ENCODE measurements around the gene WSB1.
"Not testable (repeated sequence)": the region's sequence is repeated elsewhere in the genome, so short reads cannot be mapped to it uniquely, and the experiment has no call there.

The WSB1 gene

DNA sequence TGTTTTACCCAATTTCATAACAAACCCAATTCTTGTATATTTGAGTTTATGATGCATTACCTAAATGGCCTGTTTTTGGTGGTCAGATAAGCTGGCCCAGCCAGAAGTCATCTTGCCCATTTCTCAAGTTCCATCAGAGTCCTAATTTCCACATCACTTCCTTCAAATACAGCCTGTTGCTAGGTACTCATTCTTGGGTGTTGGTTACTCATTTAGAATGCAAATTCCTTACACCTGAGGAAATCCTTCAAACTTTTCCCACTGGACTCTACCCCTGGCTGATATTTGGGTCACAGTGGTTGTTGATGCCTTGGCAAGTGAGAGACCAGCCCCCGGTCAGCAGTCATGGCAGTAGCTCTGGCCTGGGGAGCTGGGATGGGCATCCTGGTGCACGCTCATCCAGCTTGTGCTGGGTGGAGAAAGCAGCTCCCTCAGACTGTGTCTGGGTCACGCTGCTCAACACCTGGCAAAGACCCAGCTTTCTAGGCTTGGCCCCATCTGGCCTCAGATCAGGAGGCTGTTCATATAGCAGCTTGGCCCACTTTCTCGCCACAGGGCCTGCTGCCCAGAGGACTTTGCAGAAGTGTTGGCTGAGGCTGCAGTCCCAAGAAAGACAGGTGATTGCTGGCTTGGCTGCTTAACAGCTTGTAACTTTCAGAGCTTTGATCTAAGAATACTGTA lies 25.8 kb downstream of the WSB1 start:
- no peak for DNase-seq

DNA sequence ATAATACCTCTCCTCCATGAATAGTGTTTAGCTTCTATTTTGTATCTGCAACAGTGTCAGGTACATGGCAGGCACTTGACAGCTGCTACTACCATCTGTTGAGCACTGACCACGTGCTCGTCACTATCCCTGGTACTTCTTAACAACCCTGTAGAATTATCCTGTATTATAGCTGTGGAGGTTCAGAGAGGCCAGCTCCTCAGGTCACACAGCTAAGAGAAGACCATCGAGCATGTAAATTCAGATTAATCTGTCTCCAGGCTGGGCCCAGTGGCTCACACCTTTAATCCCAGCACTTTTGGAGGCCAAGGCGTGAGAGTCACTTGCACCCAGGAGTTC lies 26.3 kb downstream of the WSB1 start:
- no peak for DNase-seq

DNA sequence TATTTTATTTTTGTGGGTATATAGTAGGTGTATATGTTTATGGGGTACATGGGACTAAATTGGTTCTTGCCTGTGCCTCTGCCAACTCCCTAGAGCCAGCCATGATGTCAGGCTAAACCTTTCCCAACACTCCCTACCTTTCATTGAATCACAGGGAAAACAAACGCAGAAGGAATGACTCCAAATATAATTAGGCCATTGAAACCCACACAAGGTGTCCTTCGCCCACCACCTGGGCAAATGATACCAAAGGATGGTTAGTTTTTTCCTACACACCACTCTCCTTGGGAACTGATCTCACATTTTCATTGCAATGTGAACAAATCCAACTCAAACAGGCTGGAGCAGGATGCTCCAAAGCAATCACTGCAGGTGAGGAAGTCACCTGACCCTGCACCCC lies 27.5 kb downstream of the WSB1 start:
- DNase-seq: no peak

DNA sequence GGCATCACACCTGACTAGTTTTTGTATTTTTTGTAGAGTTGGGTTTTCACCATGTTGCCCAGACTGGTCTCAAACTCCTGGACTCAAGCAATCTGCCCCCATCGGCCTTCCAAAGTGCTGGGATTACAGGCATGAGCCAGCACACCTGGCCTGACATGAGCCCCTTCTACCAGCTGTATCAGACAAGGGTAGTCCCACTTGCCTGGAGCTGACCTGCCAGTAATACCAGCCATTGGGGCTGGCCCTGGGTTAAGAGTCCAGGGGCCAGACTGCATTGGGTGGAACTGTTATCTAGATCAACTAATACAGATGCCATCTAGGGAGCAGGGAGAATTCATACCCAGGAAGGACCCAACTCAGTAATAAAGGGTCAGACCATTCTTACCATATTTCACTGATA lies 28.1 kb downstream of the WSB1 start:
- DNase-seq: no peak

DNA sequence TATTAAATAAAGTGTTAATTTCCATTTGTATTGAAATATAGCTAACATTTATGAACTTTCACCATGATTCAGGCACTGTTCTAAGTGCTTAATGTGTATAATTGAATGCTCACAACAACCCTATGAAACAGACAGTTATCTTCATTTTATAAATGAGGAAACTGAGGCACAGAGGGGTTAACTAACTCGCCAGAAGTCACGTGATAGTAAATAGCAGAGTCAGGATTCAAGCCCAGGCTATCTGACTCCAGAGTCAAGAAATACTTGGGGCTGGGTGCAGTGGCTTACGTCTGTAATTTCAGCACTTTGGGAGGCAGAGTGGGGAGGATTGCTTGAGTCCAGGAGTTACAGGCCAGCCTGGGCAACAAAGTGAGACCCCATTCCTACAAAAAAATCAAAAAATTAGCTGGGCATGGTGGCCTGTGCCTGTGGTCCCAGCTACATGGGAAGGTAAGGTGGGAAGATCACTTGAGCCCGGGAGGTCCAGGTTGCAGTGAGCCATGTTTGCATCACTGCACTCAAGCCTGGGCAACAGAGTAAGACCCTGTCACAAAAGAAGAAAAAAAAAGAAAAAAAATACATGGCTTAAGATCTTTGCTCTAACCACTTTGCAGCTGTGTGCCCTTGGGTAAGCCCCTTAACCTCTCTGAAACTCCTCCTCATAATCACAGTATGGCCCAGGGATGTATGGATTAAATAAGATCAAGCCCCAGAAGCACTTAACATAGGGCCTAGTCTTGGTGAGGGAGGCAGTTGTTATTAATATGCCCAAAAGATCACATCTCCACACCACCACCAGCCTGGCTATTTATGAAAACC lies 29.0 kb downstream of the WSB1 start:
- no peak for DNase-seq

DNA sequence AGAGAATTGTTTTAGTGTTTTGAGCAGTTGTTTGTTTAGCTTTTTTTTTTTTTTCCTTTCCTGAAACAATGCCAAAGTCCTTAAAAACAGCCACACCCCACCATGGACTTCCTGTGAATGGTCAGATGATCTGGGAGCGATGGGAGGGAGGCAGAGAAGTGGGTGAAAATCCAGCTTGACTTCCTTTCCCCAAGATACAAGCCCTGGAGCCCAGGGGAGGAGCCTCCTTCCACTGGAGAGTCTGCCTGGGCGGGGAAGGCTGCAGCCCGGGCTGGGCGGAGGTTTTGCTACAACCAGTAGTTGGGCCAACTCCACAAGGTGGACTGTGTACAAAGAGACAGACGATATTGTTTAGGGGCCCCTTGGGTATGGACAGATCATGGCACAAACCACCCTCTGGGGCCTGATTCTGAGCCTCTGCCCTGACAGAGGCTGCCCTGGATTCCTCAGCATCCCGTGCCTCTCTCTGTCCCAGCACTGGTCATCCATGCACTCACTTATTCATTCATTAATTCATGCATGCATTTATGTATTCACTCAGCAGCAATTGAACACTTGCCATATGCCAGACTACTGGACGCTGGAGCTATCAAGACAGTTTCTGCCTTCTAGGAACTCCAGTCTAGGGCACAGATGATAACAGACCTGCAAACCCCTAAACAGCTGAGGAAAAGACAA lies 29.8 kb downstream of the WSB1 start:
- DNase-seq: no peak

DNA sequence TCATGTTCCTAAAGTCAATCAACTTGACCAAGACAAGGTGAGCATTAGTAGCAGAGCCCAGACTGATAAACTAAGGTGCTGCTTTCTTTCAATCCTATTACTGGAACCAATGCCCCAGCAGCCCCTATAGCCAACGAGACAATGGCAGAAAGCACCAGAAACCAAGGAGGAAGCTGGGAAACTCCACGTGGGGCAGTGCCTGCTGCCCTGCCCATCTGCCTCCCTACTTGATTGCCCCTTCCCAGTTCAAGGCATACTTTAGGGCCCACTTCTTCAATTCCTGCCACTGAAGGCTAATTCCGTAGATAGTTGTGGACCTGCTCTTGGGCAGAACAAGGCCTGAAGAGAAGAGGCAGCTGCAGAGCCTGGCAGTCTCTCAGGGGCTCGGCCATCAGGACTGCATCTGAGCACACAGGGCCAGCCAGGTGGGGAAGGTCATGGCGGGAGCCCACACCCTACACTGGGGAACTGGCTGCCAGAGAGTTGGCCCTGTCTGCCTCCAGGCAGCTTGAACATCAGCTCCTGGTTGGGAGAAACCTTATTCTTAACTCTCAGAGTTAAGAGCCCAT lies 30.9 kb downstream of the WSB1 start:
- DNase-seq: no peak

DNA sequence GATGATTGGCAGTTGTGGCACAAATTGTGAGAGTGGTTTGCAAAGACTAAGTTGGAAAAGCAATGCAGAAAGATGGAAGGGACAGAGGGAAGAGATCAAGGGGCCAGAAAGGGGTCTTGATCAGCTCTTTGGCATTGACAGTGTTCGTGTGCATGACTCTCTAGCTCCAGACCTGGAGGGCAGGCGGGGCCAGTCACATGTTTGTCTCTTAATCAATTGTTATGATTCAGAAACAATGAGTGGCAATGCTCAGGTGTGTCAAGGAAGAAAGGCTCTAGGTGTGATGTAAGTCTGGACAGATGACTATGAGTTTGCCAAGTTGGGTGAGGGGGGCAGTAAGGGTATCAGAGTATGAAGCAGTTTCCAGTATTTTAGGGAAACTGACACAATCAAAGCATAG lies 32.1 kb downstream of the WSB1 start:
- no peak for DNase-seq

DNA sequence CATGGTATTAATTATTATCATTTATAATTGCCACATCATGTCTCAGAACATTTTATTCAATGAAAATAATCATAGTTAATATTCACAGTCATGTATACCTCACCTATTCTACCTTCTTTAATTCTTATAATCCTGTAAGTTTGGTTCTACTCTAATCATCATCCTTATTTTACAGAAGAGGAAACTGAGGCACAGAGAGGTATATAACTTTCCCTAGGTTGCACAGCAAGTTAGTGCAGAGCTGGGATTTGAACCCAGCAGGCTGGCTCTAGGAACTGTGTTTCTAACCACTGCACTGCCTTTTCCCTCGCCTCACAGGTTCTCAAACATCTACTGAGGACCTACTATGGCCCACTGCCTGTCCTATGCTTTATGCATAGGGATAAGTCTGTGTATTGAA lies 32.7 kb downstream of the WSB1 start:
- DNase-seq: no peak

DNA sequence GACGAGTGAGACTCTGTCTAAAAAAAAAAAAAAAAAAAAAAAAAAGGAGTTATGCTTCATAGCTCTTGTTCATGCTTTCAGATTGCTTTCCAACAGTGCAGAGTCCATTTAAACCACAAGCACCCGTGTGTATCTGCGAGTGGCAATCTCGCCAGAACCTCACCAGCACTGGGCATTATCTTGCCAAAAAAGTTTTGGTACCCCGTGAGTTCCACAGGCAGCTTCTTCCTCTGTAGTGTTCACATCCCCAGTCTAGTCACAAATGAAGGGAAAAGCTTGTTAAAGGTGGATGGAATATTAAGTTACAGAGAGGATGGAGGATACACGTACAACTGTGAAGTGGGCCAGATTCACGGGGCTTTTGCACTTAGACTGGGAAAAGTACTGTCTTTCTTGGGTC lies 33.5 kb downstream of the WSB1 start:
- DNase-seq: no peak

DNA sequence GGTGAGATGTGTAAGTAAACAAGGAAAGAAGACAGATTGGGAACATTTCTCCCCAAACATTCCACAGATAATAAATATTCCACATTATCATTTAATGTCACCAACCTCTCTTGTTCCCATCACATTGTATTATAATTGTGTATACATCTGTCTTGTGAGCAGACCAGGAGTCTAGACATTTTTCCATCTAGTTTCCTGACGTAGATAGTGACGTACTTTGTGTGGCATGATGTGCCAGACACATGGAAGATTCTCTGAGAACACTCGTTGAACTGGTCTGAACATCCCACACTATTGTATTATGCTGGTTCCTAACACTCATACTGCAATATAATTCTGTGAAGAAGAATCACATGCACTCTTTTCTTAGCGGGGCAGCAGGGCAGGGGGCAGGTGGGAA lies 34.0 kb downstream of the WSB1 start:
- no peak for DNase-seq

DNA sequence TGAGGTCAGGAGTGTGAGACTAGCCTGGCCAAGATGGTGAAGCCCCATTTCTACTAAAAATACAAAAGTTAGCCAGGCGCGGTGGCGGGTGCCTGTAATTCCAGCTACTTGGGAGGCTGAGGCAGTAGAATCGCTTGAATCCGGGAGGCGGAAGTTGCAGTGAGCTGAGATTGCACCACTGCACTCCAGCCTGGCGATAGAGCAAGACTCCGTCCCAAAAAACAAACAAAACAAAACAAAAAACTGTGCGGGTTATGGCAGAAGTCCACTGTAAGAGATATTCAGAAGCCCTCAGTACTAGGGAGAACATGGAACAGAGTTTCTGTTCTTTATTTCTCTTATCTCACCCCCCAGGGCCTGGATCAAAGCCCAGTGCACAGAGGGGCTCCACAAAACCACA lies 34.8 kb downstream of the WSB1 start:
- not testable (repeated sequence) for DNase-seq

DNA sequence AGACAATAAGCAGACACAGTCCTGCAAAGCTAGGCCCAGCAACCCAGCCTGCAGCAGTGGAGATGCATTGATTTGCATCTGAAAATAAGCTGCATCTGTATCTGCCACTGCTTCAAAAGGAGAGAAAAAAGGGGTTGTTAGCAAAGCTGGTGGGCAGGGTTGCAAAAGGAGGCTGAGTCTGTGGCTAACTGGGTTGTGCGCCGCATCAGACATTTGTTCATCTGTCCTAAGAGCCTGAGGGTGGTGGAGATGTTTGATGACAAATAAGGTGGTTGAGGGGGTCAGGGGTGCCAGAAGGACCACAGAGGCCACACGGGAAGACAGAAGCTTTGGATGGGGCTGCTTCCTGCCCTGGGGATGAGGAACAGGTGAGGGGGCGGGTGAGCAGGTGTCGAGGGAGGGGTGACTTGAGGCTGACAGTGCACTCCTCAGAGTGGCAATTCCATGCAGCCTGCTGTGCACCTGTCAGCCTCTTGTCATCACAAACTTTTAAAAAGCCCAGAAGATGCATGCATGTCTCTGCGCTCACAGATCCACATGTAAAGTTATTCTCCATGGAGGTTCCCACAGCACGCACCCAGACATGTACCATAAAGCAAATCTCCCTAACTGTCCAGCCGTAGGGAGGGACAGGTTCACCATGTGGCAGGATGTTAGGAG lies 35.4 kb downstream of the WSB1 start:
- no peak for DNase-seq

DNA sequence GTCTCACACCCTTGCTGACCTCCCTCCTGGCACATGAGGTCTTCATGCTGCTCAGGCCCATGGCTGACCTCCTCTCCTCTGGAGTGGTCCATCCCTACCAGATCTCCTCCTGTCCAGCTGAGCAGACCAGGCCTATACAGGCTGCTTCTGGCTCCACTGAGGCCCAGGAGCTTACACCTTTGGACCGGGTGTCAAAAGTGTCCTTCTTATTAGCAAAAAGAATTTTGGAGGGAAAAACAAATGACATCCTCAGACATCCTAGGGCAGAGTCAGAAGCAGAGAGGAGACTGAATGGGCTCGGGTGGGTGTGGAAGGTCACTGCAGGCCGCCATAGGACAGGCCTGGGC lies 38.1 kb downstream of the WSB1 start:
- DNase-seq: no peak

DNA sequence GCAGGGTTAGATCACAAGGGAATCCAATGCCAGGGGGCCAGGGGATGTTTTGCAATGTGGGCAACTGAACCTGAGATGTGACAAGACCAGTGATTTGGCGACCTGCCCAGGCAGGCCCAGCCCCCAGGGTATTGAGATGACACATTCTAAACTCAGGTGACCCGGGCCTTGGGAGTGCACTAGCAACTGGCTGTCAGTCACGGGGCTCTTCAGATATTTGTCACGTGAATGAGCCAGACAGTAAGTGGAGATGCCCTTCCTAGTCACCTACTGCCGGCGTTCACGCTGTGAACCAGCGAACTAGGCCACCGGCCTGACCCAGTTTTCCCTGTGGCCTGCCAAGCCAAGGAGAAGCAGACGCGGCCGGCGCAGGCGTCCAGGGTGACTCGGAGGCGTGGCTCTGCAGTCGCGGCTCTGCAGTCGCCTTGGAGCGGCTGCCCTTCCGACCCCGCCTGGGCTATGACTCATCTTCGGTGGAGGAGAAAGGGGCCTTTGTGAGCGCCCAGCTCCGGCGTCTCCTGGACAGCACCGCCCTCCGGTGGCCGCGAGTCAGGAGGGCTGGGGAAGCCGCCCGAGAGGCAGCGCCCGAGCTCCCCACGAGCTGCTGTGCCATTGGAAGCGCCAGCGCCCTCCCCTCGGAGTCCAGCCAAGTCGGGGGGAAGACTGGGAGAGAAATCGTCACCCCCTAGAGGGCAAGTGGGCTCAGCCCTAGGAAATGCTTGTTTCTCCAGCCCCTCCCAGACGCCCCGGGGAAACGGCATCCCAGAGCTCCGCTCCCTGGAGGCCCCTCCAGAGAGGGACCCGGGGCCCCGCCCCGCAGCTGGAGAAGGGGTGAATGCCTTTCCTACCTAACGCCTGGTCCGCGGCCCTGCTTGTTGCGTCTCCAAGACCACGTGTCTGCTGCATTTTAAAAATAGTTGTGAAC lies 38.8 kb downstream of the WSB1 start:
- peak; percentile 87 for DNase-seq

DNA sequence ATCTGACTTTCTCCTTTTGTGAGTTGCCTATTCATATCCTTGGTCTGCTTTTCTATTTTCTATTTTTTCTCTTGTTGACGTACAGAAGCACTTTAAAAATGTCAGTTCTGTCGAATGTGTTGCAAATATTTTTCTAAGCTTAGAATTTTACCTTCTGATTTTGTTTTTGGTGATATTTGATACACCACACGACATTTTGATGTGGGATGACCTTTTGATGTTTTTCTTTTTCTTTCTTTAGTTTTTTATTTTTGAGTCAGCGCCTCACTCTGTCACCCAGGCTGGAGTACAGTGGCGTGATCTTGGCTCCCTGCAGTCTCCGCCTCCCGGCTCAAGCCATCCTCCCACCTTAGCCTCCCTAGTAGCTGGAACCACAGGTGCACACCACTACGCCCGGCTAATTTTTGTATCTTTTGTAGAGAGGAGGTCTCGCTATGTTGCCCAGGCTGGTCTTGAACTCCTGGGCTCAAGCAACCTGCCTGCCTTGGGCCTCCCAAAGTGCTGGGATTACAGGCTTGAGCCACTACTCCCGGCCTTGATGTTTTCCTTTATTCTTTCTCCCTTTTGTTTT lies 39.6 kb downstream of the WSB1 start:
- DNase-seq: no peak

DNA sequence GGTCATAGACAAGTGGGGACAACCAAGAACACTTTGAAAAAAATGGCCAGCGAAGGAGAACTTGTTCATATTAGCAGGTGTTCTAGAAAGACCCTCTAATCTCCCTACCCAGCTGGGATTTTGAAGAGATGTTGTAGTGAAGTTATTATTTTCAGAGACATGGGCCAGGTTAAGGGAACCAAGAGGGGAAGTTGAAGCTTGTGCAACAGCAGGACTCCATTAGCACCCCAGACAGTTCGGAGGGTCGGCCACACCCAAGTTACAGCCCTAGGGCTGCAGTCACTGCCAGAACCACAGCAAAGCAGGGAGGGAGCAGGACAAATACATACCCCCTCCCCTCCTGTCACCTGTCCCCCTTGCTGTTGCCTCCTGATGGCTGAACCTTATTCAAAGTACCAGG lies 42.3 kb downstream of the WSB1 start:
- DNase-seq: no peak

DNA sequence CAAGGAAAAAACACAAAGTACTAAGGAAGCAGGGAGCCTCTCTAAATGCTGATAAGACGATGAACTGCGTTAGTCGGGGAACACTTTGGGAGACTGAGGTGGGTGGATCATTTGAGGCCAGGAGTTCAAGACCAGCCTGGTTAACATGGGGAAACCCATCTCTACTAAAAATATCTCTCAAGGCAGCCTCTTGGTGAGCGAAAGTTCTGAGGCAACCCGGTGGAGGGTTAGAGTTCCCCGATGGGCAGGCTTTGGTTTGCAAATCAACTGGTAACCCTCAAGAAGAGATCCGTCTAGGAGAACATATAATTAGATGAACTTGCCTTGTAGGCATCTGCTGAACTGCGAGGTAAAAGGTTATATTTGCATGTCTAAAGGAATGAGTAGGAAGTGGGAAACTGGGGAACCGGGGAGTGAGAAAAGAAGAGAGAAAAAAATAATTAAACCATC lies 44.6 kb downstream of the WSB1 start:
- DNase-seq: no peak

DNA sequence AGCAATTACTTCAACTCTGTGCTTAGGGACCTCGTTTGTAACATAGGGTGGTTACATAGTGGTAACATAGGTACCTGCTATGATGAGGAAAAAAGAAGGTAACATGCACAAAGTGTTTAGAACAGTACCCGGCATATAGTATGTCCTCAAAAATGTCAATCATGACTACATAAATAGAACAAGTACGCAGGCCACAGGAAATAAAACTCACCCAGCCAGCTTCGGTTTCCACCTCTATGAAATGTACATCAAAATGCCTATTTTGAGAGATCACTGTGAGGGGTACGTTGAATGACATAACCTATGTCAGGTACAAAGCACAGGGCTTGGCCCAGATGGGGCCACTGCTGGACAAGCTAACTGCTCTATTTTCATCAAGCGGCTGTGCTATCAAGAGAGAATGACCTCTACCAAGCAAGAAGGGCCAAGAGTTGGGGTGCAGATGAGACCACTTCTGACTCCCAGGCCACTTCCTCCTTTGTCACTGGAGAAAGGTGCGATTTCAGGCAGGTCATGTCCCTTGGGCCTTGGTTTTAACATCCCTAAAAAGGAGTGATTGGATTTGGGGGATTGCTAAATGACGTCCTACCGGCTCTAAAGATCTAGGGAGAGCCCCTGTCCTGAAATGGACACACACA lies 45.4 kb downstream of the WSB1 start:
- DNase-seq: no peak

DNA sequence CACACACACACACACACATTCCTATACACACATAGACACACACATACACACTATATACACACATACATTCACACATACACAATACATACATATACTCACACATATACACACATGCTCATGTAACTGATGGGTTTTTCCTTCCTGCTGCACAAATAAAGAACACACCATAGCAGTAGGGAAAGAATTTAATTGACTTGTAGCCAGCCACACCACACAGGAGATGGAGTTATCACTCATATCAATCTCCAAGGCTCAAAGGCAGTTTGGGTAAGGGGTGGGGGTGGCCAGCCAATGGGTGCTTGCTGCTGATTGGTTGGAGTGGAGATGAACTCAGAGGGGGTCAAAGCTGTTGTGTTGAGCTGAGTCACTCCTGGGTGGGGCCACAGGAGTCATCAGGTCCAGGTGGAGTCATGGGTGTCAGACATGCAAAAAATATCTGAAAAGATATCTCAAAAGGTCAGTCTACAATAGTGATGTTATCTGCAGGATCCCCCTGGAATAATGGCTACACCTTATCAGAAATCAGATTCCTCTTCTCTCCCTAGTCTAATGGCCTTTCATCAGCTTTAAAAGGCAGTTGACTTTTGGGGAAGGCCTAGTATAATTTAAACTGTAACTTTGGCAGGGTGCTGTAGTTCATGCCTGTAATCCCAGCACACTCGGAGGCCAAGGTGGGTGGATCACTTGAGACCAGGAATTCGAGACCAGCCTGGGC lies 46.1 kb downstream of the WSB1 start:
- peak; percentile 21 for DNase-seq

DNA sequence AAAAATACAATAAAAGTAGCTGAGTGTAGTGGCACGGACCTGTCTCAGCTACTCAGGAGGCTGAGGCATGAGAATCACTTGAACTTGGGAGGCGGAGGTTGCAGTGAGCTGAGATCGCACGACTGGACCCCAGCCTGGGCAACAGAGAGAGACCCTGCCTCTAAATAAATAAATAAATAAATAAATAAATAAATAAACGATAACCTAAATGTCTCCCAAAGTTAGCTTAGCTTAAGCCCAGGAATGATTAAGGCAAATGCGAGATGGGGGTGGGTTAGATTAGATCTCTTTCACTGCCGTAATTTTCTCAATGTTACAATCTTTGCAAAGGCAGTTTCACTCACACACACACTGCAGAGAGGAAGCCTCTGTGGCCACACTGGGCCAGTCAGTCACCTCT lies 46.7 kb downstream of the WSB1 start:
- no peak for DNase-seq

Data from stimulated activated naive CD4-positive, alpha-beta T cell treated with Interleukin-2 at 50 U/mL for 16 hours (primary cell).